ENCODE measurements around the gene PRAME.

DNA sequence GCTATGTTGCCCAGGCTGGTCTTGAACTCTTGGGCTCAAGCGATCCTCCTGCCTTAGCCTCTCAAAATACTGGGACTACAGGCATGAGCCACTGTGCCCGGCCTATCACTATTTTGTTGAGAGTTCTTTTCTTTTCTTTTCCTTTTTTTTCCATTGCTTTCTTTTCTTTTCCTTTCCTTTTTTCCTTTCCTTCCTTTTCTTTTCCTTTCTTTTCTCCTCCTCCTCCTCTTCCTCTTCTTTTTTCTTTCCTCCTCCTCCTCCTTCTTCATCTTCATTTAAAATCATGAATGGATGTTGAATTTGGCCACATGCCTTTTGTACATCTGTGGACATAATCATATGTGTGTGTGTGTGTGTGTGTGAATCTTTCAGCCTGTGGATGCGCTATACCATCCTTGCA, 25.7 kb upstream of the PRAME start:
- TF ChIP-seq CTCF (IDR thresholded peaks at IDR 0.05) (no peak), POLR2A (IDR thresholded peaks at IDR 0.05) (no peak)

All from Peyer's patch (tissue), 4 donors.